GM21447 (cell line): ENCODE measurements around the gene CLCN5.

Experiments used
- ATAC-seq: cut with Tn5 transposase; IDR thresholded peaks from one replicate; pipeline ENCODE4 v1.9.1; 2021; ENCODE audit not compliant: unreplicated experiment

CLCN5 gene

DNA sequence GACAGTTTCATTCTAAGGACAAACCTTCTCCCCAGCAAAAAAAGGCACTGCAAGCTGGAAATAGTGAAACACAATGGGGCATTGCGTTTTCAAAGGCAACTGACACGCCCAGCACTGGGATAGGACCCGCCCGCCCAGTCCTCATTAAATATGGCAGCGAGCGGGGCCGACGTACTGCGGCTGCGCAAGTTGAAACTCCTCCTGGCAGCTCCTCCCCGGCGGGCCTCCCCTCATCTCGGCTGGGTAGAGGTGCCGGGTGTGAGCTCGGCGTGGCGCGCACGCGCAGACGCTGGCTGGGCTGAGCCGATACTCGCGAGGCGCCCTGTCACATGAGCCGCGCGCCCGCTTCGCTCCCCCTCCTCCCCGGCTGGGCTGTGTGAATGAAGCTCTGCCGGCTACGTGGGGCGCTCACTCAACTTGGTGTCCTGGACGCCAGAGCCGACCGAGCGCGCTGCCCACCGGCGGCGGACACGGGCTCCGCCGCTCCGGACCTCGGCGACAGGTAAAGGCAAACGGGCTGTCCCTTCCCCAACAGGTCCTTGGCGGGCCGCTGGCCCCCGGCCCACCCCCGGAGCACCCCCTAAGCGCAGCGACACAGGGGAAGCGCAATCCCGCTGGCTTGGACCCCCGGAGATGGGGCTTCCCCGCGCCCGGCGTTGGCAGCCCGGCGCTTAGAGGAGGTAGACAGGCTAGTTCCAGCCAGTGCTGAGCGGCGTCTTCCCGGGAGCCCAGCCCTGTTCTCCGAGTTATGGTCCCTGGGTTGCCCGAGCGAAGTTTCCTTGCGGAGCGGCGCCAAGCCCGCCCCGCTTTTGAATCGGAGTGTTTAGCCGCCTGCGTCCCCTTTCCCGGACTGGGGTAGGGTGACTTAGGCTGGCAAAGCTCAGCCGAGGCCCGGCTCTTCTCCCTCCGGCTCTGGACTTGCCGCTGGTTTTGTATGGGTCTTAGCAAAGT is at the start of gene CLCN5:
Gene CLCN5 (plus strand): TSS at position 306 of the 951 bp plus-strand sequence. CDS start 2,703 bp downstream, outside the sequence.
- ATAC-seq: peak; percentile 90

DNA sequence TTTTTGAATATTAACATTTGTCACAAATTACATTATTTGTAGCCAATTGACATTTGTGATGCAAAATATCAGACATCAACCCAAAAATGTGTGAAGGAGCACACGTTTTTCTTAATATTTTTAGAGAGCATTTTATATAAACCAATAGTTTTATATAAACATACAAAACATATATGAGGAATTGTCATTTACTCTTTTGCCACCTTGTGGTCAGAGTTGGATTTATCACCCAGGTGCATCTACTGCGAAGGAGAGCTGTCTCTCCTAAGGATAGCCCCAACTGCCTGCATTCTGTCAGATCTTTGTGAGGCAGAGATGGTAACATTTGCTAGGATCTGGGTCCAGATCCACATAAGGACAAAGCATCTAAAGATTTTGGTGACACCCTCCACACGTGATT is 45.6 kb upstream of the CLCN5 start:
- ATAC-seq: no peak

DNA sequence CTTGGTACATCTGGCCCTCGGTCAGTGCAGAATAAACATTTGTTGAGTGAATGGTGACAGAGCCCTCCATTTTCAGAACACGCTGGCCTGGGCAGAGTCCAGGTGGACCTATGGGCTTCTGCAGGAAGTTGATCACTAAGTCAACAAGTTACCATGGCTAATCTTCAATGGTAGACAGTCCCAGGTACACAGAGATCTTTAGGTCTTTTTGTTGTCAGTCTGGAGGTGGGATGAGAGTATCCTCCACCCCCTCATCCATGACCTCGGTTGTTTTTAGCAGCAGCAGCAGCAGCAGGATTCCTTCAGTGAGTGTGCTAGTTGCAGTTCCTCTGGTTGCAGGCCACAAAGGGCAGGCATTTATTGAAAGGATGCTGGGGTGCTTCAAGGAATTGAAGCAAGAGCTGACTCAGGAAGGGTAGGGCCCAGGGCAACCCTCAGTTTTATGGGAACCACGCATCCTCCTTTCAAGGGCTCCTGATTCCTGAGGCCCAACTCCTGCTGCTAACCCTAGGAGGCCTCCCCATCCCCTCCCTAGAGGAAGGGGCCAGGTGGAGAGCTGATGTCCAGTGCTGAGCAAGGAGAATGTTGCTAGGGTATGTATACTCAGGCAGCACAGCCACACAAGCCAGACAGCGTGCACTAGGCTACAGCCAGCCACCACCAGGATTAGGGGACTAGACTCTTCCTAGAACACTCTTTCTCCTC is 44.8 kb upstream of the CLCN5 start:
- no peak for ATAC-seq

DNA sequence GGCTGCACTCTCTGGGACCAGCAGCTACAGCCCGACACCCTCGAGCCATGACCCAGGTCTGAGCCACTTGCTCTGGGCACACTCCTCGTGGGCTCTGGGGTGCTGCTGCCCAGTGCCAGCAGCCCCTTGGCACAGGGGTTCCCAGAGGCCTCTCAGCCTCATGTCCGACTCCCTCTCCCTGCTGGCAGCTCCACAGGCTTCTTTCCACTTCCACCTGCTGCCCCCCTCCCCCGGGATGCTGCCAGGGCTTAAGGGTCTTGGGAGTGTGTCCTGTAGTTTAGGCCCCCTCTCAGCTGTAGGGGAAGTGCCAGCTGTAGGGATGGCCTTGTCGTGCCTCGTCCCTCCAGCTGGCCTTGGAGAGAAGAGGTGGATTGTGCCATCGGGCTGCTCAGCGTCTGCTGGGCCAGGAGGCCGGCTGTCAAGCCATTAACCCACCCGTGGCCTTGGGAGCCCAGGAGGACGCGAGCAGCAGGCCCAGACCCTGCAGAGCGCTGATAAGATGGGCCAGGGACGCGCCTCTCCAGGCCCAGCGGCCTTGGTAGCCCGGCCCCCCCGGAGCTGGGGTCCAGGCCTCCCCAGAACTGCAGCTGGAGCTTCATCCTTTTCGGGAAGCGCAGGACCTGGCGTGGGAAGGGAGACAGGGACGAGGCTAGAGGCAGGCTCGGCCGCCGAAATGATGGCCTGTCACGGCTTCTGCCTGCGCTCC is 44.1 kb upstream of the CLCN5 start:
- no peak for ATAC-seq

DNA sequence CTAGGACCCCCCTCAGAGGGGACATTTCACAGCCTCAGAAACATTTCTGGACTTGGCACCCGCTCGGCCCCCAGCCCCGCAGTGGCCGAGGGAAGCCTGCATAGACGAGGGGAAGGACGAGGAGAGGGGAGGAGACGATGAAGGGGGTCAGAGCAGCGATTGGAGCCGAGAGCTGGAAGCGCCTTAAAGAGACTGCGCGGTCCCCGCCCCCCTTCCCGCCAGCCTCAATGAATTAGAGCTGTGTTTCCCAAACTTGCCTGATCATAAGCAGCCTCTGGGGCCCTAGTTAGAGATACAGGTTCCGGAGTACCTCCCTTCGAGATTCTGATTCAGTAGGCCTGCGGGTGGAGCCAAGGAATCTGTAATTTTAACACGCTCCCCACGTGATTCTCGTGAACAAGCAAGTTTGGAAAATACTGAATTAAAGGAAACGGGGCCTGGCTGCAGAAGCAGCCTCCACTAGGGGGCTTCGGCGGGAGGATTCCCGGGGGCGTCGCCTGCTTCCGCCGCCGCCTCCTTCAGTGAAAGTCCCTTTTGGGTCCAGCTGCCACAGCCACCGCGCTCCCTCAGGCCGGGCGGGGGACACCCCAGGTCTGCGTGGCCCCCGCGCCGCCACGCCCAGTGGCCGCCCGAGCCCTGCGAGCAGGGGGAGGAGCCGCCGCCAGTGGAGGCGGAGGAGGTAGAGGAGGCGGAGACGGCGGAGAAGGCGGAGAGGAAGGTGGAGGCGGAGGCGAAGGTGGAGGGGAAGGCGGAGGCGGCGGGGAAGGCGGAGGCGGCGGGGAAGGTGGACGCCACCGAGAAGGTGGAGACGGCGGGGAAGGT is 43.4 kb upstream of the CLCN5 start, which contains the start of gene USP27X:
Gene USP27X (plus strand): TSS at position 651 of the 822 bp plus-strand sequence. CDS start 824 bp downstream, outside the sequence.
- ATAC-seq: peak; percentile 81

DNA sequence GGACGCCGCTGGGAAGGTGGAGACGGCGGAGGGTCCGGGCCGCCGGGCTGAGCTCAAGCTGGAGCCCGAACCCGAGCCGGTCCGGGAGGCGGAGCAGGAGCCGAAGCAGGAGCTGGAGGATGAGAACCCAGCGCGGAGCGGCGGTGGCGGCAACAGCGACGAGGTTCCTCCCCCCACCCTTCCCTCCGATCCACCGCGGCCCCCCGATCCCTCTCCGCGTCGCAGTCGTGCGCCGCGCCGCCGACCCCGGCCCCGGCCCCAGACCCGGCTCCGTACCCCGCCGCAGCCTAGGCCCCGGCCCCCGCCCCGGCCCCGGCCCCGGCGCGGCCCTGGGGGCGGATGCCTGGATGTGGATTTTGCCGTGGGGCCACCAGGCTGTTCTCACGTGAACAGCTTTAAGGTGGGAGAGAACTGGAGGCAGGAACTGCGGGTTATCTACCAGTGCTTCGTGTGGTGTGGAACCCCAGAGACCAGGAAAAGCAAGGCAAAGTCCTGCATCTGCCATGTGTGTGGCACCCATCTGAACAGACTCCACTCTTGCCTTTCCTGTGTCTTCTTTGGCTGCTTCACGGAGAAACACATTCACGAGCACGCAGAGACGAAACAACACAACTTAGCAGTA is 42.6 kb upstream of the CLCN5 start:
- peak; percentile 10 for ATAC-seq

DNA sequence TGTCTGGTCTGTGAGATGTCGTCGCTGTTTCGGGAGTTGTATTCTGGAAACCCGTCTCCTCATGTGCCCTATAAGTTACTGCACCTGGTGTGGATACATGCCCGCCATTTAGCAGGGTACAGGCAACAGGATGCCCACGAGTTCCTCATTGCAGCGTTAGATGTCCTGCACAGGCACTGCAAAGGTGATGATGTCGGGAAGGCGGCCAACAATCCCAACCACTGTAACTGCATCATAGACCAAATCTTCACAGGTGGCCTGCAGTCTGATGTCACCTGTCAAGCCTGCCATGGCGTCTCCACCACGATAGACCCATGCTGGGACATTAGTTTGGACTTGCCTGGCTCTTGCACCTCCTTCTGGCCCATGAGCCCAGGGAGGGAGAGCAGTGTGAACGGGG is 41.7 kb upstream of the CLCN5 start:
- ATAC-seq: no peak

DNA sequence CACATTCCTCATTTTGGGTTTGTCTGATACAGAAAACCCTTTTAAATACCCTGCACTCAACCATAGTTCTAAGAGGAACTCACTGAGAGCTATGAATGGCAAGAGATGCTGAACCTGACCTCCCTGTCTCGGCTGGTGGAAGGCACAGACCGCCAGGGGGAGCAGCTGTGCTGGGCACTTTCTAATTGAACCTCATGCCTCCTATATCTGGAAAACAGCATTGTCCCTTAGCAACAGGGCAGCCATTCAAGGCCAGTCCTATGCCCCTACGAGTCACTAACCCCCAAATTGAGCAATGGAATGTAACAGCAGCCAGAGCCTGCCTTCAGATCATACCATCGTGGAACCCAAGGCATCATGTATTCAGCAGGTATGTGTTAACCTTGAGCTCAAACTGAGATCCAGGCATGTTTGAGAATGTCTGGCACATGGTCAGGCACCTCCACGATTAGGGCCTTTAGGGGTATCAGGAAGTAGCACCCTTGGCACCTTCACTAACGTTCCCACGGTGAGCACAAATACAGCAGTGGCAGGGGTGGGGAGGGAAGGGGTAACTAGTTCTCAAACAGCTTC is 38.0 kb upstream of the CLCN5 start:
- ATAC-seq: no peak

DNA sequence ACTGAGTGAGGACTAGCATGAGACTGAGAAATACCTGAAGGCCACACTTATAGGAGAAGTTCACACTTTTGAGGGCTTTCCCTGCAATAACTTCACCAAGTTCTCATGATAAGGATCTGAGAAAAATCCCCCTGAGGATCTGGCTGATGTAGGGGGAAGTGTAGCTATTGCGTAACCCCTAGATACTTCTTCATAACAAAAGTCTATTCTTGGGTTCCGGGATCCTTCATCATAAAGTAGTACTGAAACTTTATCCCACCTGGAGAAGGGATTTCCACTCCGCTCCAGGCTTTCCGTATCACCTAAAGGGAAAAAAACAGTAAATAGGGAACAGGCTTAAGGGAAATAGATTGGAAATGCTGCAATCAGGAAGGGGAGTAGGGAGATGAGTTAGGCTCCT is 29.9 kb upstream of the CLCN5 start:
- no peak for ATAC-seq

DNA sequence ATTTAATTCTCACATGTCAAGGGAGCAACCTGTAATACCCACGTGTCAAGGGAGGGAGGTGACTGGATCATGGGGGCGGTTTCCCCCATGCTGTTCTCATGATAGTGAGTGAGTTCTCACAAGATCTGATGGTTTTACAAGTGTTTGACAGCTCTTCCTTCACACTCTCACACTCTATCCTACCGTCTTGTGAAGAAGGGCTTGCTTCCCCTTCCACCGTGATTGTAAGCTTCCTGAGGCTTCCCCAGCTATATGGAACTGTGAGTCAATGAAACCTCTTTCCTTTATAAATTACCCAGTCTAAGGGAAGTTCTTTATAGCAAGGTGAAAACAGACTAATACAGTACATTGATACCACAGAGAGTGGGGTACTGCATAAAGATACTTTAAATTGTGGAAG is 25.4 kb upstream of the CLCN5 start:
- no peak for ATAC-seq

DNA sequence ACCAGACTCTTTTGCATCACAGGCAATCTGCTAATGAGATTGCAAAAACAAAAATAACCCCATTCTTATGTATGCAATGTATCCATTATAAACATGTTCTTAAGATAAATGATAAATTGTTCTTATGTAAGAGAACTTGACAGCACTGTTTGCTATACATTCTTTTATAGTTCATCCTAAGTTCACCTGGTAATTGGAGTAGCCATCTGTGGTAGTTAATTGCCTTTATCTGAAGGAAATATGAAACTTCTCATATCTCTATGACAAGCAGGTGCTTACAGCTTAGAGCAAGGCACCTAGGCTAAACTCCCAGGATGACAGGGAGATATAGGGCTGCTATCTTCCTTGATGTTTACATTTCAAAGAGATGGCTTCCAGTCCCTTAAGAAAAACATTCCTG is 21.3 kb upstream of the CLCN5 start:
- no peak for ATAC-seq

DNA sequence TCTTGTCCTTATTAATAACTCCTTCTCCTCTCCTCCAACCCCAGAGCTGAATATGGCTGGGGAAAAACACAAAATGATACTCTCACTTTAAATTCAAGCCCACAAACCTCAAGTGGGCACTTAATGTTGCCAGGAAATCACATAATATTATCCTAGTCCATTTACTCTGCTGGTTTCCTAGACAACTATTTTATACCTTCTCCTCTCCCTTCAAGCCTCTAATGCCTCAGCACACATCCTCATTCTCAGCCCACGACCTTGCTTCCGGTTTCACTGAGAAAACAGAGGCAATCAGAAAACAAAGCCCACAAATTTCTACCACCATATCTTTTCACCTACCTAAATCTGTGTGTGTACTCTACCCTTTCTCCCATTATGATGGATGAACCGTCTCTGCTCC is 12.1 kb upstream of the CLCN5 start:
- peak; percentile 66 for ATAC-seq

DNA sequence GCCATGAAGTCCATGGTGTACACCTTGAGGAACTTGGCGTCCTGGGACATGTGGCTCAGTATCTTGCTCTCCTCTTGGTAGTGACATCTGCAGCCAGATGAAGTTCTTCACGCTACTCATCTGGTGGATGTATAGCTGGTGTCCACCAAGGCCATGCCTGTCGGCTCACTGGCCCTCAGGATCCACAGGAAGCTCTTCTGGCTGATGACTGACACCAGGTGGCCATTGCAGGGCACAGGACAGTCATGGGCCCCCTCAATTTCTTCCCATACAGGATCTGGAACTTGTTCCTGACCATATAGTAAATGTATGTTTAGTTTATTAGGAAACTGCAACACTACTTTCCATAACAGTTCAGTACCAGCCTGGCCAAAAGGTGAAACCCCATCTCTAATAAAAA is 10.3 kb upstream of the CLCN5 start:
- no peak for ATAC-seq

DNA sequence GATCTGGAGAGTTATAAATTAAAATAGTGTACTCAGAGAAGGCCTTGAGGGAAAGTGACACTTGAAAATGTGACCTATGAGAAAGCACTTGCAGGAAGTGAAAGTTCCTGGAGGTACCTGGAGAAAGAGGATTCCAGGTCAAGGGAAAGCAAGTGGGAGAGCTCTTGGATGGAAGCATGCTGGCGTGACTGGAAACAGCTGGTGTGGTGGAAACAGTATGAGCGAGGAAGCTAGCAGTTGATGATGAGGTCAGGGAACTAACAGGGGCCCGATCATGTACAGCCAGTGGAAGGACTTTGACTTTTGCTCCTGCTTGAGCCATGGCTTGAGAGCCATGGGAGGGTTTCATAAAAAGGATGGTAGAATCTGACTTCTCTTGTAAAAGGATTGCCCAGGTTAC is 9.5 kb upstream of the CLCN5 start:
- no peak for ATAC-seq

DNA sequence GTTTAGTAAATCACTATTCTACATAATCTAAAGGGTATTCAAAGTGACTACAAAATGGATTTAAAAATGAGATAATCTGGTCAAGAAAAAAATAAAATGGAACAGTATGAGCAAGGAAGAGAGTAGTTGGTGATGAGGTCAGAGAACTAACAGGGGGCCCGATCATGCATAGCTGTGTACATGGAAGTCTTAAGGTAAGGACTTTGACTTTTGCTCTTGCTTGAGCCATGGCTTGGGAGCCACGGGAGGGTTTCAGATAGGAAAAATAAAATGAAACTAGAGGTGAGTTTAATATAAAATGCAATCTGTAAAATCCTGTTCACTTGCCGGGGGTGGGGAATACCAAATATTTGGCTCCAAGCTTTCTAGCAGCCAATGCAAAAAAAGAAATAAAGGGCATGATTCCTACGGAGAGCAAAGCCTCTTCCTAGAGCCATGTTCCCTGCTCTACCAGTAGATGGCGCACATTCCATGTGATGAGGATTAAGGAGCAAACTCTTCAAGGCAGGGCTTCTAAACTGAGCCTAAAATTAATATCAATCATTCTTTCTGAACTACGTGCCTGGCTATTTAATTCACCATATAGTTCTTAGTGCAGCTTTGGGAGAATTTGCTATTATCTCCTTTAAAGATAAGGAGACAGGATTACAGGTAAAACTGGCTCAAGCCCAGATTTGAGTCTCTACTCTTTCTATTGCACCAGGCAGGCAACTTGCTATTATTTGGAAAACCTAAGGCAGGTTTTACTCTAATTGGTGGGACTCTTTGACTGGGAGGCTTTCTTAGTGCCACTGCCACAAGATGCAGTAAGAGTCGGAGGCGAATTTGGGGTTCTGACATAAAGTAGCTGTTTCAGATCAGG is 6.8 kb upstream of the CLCN5 start:
- ATAC-seq: peak; percentile 70

DNA sequence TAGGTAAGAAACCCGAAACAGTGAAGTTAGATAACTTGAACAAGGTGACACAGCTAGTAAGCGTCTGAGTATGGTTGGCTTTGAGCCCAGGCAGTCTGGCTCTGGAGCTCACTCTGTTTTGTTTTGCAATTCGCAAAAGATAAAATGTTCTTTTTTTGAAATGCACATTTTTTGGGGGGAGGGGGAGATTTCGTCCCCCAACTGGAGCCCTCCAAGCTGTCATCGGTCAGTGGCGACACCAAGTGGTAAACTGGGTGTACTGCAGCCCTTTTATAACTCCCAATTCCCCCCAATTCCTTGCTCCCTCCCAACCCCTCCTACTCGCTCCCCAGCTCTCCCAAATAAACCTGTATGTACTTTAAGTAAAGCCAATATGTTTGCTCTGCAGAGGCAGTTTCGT is 2.8 kb upstream of the CLCN5 start:
- ATAC-seq: no peak

DNA sequence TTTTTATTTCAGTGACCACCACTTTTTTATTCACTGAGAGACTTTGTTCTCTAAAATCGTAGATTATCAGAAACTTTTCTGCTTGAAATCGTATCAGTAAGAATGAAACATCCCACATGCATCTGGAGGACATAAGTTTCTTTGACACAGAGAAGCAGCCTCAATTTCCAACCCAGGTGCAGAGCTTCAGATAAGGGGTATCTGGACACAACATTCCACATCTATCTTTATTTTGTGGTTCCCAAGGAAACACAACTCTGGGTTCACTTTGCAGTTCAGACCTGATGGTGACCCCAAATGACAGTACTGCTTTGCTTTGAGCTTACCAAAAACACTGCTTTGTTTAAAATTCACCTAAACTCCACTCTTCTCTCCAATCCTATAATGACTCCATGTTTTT is 1.3 kb upstream of the CLCN5 start:
- no peak for ATAC-seq

DNA sequence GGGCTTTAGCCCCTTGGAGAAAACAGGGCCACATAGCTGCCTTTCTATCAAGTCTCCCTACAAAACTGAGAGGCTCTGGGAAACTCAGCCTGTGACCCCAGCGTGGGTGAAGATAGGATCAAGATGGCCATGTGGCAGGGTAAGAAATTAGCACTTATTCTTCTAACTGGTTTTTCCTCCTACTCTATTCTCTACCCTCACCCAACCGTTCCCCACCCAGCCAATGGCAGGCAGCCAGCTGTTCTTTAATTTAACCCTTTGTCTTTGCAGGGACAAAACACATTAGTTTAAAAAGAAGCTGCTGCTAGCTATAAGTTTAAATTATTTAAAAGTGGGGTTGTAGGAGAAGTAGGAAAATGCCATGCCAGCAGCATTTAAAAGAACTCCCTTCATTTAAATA is 2.8 kb downstream of the CLCN5 start:
- no peak for ATAC-seq

DNA sequence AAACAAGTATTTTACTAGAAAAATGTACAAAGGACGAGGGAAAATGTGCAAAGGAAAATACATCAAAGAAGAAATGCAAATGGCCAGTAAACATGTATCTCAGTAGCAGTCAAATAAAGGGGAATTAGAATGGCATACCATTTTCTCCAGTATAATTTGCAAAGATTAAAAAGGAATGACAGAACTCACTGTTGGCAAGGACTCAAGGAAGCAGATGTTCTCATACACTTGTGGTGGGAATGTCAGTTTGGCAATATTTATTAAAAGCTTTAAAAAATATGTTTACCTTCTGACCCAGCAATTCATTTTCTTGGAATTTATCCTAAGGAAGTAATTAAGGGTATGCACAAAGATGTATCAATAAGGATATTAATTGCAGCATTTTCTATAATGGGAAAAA is 7.6 kb downstream of the CLCN5 start:
- ATAC-seq: no peak
